Activated CD4-positive, alpha-beta T cell treated with anti-CD3 and anti-CD28 coated beads for 24 hours (primary cell): ENCODE results near the gene OPN3.
A peak's percentile ranks its signal among the peaks of the same experiment; 100 is the strongest.

Experiments used
- DNase-seq, 2 donors: peaks; one replicate each; pipeline ENCODE4 v3.0.0-alpha.2; 2020; ENCODE audit warnings: low read depth in 2 of 2

OPN3 gene

DNA sequence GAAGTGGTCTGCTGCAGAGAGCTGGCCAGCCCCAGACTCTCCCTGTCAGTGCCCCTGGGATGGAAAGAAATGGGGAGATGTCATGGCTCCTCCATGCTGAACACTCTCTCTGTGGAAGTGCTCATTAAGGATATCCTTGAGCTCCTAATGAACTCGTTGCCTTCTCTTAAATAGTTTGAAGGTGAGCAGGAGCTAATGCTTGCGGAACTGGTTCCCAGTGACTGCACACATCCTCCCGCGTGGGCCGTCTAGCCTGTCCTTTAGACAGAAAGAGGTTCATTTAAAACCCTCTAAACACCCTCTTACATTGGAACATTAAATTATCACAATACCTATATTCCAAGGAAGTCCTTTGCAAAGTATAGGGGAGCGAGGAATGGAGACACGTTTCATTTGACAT, 6.0 kb upstream of the OPN3 start:
- no peak for DNase-seq

DNA sequence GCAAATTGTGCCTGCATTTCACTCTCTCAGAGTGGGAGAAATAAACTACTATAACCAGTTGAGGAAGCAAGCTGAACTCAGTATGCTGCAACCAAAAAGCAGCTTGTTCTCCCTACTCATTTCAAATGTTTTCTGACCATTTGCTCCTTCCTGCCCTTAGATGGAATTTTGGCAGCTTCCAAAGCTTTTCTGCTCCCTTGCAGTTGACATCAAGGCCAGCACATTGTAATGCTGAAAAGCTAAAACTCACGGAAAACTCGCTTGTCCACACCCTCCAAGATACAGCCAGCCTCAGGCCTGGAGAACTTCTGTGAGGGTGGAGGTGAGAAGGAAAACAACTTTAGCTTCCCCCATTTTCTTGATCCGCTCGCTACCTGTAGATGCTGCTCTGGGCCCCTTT, 5.0 kb upstream of the OPN3 start:
- no peak for DNase-seq

DNA sequence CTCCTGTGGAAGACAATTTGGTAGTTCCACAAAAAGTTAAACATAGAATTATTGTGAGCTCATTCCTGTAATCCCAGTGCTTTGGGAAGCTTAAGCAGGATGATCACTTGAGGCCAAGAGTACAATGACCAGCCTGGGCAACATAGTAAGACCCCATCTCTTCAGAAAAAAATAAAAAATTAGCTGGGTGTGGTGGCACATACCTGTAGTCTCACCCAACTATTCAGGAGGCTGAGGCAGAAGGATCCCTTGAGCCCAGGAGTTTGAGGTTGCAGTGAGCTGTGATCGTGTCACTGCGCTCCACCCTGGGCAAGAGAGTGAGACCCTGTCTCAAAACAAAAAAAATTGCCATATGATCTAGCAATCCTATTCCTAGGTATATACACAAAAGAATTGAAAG, 4.1 kb upstream of the OPN3 start:
- DNase-seq = no peak

DNA sequence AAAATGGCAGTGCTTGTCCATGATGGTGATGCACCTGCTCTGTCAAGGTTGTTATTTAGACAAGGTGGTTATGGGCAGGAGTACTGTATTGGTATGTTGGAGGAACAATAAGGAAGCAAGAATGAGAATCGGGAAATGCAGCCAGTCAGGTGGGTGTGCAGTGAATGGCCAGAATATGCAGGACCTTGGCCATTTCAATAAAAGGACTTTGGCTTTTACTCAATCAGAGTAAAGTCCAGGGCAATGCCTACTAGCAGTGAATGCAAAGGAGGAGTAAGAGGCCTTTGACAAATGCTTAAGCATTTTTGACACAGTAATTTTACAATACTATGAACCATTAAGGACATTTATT, 2.4 kb upstream of the OPN3 start:
- no peak for DNase-seq

DNA sequence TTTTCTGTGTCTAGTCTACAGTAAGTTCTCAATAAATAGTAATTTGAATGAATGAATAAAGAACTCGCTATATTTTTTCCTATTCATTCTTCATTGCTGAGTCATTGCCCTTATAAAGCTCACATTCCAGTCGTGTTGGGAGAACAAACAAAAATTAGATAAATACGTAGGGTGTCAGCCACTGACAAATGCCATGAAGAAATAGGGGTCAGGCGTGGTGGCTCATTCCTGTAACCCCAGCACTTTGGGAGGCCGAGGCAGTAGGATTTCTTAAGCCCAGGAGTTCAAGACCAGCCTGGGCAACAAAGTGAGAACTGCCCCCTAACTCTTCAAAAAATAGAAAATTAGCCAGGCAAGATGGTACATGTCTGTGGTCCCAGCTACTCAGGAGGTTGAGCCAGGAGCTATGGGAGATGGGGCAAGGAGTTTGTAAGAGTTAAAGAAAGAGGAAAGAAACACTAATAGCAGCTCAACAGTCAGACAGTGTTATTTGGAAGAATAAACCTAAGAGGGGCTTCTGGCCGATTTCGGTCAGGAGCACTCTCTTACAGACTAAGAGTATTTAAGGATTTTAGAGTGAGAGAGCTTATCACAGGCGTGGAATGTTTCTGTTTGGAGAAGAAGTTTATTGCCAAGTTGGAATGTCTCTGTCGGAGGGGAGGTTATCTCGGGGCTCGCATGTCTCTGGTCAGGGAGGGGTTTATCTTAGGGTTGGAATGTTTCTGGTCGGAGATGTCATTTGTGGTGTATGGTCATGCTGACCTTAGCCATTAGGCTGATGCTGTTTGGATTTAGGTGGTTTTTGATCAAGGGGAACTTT, 1.8 kb upstream of the OPN3 start:
- DNase-seq = no peak

DNA sequence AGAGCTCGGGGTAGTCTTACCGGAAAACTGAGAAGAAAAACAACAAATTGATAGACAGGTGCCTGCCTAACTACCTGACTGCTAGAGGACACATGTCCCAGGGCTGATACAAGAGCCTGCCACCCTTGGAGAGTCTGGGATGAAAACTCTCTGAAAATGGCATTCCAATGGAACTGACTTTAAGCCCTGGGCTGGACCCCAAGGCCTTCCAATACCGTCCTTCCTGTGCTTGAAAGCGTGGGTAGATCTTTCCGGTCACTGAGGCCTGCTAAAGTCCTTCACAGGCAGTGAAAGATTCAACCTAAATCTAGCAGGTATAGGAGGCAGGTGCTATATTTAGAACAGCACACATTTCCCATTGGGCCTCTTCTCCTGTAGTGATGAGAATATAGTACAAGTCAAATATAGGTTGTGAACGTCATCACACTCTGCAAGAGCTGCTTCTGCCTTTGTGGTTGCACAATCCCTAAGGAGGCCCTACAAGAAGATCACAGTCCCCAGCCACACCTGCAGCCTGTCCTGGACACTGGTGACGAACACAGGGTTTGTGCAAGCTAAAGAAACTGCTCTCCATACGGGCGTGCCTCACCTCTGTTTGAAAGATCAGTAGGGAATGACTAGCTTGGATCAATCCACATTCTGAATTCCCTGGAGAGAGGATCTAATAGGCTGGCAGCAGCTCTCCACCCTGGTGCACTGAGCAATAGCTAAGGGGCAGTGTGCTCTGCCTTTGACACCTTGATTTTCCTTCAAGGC, 876 bp upstream of the OPN3 start:
- no peak for DNase-seq

DNA sequence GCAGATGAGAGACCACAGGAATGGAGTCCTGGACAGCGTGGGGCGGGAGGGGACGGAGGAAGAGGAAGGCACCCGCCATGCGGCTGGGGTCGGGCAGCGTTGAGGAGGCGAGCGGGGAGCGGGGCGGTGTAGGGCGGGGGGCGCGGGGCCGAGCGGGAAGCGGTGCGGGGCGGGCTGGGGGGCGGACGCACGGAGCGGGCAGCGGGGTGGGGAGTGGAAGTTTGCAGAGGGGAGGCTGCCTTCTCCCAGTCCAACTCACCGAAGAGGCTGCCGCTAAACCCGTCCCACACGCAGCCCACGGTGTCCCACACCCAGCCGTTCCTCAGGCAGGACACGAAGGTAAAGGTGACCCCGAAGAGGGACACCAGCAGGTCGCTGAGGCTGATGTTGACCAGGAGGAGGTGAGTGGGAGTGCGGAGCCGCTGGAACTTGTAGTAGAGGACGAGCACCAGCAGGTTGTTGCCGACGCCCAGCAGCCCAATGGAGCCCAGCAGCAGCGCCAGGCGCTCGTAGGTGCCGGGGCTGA, 483 bp downstream of the OPN3 start:
- peak in 1 of 2 donors; percentile 25 for DNase-seq

DNA sequence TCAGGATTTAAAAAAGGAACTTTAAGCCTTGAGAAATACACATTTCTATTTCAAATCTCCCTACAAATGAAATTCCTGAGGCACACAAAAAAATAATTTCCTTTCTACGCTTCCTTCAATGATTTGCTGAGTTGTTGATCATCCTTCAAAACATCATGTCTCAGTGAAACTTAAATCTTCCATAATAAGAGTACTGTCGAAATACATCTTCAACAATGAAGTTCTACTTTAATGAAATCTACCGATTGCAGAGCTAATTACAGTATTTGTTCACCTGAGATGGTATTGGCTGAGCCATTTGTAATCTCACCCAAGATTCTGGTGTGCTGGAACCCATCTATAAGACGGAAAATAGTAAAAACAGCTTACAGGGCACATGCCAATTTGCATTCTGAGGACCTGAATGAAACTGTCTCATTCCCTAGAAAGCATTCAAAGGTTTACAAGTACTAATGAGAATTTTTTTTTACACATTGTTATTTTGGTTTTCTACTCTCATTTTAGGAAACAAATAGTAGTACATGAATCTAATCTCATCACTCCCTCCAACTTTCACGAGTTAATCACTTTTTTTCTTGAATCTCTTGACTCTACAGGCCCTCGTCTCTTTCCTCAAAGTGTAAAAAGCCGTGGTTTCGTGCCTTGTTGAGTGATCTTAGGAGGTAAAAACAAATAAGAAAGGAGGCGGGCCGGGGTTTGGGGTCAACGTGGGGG, 1.1 kb downstream of the OPN3 start:
- DNase-seq = no peak

DNA sequence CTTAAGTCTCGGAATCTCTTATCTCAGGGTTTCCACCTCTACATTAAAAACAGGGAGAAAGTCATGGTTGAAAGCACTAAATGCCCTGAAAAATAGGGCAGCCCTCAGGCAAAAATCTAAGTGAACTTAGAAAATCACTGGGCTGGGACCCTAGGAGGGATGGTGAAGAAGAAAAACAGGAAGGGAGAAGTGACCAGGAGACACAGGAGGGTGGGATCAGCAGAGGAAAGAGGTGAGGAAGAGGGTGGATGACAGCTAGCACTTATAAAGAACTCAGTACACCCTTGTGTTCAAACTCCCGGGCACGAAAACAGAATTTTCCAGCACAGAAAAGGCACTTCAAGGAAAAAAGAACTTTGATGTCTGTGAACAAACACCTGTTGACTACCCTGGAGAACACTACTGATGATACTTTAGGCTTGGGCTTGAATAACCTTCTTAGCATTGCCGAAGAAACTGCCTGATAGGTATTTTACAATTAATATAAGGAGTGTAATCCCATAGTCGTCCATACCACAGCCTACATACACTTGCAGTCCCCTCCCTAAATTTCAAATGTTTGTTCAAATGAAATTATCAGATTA, 2.0 kb downstream of the OPN3 start:
- DNase-seq = no peak

DNA sequence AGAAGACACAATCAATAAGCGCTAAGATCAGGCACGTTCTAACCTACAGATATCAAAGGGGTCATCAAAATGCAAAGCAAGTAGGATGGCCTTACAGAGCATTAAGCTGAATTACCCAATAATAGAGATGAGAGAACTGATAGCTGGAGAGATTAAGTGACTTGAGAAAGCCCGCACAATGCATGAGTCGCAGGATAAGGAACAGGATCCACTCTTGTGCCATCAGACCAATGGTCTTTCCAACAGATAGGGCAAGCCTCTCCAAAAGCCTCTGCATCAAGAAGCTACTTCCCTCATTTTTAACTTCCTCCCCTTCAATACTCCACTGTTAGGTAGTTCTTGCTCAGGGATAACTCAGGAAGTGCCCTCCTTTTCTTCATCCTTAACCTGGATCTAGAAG, 2.6 kb downstream of the OPN3 start:
- no peak for DNase-seq

DNA sequence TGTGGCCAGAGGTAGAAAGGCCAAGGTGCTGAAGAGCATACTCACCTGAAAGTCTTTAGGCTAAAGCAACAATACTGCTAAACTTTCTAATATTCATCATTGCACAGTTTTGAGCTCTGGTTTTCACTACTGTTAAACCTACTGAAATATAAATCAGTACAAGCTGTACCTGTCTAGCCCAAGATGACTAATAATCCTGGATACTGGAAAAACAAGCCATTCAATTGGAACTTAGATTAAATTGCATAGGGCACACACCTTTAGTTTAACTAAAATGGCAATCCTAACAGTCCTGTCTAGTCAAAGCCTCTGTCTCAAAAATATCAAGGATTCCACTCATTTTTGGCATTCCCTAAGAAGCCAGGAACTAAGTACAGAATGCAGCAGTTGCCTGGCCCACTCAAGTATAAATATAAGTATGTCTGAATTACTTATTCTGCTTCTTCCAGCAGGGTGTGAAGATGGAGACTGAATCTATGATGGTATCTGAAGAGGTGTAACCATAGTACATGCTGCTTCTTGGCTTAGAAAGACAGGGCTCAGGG, 3.1 kb downstream of the OPN3 start:
- DNase-seq = no peak

DNA sequence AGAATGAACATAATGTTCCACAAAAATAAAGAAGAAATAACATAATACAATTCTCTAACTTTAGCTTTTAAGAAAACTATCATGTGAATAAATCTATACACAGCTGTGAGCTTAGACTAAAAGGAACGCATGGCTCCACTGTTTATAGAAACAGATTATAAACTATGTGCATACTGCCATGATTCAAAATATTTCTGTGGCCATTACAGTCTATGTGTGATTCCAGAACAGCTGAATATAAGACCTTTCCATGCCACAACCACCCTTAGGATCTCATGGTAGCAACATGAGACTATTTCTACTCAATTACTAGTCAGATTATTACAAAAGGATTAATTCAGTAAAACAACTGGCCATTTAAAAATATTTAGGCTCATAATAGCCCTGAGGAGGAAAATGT, 3.9 kb downstream of the OPN3 start:
- DNase-seq = no peak

DNA sequence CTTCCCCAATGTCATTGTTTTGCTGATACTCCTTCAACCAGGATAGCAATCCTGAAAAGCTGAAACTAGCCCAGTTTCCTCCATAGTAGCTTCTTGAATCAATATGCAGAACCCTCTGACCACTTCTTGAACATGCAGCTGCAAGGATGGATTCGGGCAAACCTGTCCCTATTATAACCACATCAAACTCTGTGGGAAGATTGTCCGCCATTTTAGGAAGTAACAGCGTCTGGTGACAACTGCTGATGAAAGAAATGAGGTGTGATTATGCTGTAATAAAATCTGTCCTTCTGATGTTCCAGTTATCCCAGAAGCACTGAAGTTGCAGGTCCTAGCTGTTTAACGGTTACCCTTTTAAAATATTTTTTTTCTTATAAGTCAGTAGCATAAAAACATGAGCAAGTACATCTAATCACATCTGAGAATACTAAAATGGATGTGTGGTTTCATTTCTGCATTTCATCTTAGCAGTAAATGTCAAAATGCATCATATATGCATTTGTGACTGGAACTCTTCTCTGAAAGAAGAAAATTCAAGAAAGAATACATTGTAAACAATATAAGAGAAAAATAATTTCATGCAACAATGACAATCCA, 4.5 kb downstream of the OPN3 start:
- no peak for DNase-seq

DNA sequence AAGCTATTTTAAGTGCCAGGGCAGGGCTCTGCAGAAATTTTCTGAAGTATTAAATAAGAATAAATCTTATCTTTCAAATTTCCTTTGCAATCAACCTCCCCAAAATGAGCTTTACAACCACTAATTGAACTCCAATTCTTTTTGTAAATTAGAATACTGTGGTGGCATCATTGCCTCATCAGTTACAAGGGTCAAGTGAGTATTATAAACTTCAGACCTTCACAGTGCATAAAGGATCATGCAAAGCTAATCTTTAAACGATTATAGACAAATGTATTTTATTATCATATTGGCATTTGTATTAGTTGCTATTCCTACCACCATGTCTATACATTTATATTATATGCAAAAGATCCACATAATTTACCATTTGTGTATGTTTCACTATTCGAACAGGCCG, 7.2 kb downstream of the OPN3 start:
- no peak for DNase-seq

DNA sequence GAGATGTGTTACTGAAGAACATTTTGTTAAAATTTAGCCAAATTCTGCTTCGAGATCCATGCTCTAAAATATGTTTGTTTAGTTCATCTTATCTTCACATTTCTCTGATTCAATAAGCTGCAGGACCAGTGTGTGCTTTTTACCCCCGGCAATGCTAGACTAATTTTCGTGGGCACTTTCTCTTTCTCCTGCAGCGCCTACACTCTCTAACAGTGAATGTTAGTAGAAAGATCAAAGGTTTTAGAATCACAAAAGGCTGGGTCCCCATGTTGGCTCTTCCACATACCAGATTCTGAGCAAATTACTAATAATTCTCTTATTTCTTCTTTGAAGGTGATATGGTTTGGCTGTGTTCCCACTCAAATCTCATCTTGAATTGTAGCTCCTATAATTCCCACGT, 8.5 kb downstream of the OPN3 start:
- DNase-seq = no peak

DNA sequence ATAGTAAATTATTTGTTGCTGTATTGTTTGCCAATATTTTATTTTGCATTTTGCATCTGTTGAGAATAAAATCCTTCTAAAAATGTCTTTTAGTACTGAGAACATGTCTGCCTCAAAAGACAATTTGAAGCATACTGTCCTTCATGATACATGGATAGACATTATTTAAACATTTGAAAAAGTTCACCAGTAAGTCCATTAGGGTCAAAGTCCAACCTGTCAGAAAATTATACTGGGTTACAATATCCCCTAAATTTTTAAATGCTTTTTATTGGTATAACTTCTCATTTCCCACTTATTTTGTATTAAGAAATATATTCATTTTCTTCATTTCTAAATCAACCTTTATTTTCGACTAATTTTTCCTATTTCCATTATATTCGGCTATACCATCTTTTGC, 9.3 kb downstream of the OPN3 start:
- no peak for DNase-seq

DNA sequence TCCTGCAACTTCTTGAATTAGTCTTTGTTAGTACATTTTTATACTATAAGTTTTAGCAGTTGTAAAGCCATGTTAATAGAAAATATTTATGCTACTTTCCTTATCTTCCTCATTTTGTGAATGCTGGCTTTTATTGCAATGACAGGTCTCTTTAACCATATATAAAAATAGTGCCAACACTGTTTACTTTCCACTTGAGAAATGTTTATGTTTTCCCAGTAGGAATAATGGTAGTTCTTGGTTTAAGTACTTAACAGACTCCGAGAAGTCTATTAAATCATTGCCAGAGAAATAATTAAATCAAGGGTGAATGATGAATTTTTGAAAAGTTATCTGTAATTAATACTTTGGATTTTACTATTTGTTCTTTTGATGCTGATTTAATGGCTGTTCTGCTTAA, 9.7 kb downstream of the OPN3 start:
- no peak for DNase-seq

DNA sequence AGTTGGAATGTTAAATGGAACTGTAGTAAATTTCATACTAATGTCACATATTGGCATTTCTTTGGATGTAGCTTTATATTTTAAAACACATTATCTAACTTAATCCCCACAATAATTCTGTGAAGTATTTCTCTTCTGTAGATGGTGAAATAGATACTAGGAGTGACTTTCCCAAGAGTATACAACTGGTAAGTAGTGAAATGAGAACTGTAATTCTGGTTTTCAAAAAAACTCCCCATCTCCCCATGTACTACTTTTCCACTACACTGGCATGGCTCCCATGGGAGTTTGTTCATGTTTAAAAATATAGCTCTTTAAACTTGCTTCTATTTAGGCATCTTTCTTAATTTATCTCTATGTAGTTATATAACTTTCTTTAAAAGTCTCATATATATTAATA, 10.2 kb downstream of the OPN3 start:
- DNase-seq = no peak

DNA sequence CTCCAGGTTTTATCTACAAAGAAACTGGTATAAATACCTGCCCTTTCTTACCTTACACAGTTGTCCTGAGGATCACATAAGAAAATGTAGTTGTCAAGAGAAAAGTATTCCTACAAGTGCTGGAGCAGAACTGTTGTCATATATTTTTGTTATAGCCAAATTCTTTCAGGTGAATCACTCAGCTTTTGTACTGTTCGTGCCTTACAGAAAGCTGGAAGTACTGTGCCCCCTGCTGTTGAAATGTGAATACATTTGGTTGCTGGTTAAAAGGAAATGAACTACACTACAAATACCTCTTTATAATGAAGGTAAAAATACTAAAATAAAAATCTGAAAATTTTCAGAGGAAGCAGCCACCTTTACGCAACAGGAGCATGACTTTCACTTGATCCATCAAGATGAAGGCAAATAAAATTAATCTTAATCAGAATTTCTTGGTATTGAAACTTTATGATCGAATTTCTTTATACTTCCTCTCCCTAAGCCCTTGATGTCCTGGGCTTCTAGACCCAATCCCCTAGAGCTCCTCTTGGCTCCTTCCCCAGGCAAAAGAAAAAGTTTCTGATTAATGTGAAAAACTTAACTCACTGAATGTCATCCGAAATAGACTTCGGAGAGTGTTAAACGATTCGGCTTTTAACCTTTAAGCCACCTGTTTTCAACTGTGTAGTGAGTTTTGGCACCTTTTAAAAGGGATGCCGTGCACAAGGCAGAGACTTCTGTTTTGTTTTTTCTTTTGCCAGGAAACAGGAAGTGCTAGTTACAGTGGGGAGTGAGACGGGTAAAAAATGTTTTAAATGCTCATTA, 12.5 kb downstream of the OPN3 start:
- peak in 1 of 2 donors; percentile 17 for DNase-seq

DNA sequence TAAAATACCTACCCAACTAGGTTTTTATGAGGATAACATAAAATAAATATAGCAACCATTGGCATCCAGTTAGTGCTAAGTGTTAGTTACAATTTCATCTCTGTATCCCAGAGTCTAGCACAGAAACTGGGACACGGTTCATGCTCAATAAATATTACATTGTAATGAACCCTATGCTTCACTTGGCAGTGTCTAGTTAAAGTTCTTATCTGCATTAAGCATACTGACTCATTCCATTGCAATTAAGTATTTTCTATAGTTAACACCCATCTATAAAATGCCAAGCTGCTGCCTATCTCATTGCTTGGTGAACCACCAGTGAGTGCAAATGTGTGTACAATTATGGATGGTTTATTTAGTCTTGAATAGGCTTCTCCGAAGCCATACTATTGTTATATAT, 15.2 kb downstream of the OPN3 start:
- no peak for DNase-seq

DNA sequence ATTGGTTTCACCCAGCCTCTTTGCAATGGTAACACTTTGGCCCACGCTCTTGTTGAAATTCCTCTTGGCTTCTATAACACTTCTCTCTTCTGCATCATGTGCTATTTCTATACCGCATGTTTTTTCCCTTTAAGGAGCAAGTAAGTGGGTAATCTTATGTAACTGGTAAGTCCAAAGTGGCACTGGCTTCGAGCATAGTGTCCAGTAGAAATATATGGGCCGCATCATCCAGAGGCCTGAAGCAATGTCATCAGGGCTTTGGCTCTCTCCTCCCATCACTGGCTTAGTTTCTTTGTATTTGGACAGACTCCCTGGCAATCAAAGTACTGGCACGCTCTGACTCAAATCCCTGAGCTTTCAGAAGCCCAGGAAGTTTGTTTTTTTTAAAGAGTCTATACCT, 17.5 kb downstream of the OPN3 start:
- DNase-seq = no peak
